OCI-M2 (cell line): ENCODE data around the gene FAM83G.

Experiments
- DNase-seq: peaks from one replicate; lab custom pipeline; 2025; ENCODE audit not compliant: unreplicated experiment; lab: John Stamatoyannopoulos, UW

Gene FAM83G

DNA sequence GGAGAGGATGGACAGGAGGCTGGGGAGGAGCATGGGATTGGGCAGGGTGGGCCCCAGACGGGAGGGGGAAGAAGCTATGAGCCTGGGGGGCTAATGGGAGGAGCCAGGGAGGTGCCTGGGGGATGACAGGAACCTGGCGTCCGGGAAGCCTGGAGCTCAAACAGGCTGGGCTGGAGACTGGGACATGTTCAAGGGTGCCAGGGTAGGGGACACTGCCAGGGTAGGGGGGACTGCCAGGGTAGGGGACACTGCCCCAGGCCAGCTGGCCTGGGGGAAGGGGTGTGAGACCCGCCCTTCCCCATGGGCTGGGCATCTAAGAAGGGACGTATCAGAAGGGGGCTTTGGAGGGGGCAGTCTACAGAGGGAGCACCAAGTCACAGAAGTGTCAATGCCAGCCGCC lies 7.0 kb upstream of the FAM83G start:
- DNase-seq, result no peak

DNA sequence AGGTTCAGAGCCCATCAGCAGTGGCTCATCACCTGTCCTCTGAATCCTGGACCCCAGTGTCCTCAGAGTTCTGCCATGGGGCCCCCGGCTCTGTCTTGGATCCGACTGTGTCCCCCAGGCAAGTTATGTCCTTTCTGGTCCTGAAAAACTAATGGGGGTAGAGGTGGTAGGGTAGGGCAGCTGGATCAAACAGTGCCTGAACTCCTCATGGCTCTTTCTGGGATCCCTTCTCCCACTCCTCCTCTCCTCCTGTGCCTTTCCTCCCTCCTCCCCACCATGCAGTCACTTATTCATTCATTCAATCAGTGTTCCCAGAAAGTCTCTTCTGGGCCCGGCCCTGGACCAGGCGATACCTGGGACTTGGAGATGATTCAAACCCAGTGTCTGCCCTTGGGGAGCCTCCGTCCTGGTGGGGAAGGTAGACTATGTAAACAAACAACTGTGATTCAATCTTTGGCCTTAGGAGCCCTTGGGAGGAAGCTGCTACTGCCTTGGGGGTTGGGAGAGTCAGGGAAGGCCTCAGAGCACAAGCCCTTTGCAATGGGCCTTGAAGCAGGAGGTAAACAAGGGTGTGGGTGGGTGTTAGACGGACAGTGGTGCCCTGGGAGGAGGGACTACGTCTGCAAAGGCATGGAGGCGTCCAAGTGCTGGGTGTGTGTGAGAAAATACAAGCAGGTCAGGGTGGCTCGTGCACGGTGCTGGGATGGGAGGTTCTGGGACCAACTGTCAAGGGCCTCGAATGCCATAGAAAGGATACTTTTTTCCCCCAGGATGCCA lies 6.4 kb upstream of the FAM83G start:
- no peak for DNase-seq

- no peak for DNase-seq
Observed at GRCh38 chr17:19009970-19010369, 5.4 kb upstream of the FAM83G start.

DNA sequence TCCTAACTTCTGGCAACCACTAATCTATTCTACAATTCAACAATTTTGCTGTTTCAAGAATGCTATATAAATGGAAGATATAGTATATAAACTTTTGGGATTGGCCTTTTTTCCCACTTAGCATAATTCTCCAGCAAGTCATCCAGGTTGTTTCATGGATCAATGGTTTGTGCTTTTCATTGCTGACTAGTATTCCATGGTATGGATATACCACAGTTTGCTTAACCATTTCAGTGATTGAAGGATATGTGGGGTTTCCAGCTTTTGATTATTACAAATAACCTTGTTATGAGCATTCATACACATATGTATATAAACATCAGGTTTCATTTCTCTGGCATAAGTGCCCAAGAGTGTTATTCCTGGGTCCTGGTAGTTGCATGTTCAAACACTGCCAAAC lies 2.1 kb upstream of the FAM83G start:
- no peak for DNase-seq

GRCh38 chr17:19005789-19006430 lies 1.3 kb upstream of the FAM83G start:
- no peak for DNase-seq

GRCh38 chr17:19005137-19005773 lies 691 bp upstream of the FAM83G start:
- DNase-seq, result no peak

DNA sequence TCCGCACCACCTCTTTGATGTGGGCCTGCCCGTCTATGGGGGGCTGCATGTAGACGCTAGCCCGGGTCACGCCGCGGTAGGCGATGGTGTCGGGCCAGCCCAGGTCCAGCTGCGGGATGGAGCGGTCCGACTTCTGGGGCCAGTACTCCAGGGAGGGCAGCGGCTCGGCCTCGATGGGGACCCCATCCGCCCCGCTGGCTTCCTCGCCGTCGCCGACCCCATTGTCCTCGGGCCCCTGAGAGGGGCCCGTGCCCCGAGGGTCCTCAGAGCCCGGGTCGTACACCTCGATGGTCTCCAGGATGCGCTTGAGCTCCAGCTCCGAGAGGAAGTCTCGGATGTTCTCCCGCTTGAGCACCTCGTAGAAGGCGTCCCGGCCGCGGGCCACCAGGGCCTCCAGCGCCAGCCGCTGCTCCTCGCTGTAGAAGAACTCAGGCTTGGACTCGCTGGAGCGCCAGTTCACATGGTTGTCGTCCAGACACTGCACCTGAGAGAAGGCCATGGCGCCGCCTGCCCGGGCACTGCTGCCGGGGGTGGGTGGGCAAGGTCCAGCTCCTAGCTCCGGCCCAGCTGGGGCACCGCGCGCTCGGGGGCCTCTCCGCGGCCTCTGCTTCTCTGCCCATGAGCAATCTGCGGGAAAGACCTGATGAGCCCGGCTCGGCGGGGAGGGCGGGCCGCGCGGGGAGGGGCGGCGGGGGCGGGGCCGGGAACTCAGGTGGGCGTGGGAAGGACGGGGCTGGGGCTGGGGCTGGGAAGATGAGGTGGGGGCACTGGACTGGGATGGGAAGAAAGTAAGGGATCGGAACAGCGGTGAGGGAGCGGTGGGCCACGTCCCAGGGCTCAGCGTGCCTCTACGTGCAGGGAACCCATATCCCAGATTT lies 782 bp downstream of the FAM83G start:
- DNase-seq, result no peak

DNA sequence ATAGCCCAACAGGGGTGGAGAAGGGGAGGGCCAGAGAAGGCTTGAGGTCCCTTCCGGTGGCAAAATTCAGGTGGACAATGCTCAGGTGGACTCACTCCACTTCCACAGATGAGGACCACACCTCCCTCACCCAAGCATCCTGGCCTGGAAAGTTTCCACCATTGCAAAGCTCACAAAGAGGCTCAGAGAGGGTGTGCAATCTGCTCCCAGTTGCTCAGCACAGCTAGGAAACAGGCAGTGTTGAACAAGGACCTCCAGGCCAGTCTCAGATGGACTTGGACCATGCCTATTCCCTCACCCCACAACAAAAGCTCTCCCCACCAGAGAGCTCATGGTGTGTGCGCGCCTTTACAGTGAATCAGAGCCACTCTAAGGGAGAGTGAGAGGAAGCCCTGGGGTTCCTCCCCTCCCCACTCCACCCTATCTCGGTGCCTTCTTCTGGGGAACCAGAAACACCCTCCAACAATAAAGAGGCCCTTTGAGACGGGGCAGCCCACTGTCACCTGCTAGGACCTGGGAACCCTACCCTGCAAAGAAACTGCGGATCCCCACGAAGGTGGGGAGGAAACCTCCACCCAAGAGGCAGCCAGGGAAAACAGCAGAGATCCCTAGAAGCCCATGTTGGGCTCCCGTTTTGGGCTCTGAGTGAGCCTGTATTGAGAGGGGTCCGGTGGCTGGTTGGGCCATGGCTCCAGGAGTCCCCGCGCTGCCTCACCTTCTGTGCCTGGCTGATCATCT lies 1.6 kb downstream of the FAM83G start:
- DNase-seq, result no peak

- no peak for DNase-seq
Observed at GRCh38 chr17:19001907-19002590, 2.5 kb downstream of the FAM83G start.

GRCh38 chr17:19000531-19001325 lies 3.8 kb downstream of the FAM83G start:
- DNase-seq, result no peak

DNA sequence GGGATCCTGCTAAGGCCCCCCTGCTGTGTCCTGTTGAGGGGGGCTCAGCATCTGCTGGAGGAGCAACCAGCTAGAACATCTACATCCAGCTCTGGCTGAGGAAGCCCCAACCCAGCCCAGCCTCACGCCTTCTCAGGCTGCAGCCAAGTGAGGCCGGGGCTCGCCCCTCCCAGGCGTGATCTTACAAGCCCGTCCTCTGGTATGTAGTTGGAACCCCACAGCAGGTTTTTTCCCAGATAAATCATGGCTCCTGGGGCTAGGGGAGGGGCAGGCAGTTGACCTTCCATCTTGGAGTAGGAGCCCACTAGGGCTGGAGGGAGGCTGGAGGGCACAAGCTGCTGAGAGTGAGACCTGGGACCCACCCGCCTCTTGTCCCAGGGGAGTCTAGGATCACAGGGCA lies 4.7 kb downstream of the FAM83G start:
- no peak for DNase-seq

DNA sequence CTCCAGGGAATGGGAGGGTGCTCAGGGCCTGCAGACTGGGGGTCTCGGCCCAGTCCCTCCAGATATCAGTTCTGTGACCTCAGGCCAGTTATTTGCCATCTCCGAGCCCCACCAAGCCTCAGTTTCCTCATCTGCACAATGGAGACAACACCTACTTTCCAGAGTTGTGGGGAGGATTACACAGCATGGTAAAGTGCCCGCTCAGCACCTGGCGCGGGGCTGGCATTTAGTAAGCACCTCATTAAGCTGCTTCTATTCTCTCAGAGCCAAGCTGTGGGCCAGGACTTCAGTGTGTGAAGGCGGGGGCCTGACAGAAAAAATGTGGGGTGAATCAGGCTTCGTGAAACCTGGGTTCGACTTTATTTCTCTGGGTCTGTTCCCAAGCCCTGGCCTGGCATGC lies 5.2 kb downstream of the FAM83G start:
- no peak for DNase-seq

DNA sequence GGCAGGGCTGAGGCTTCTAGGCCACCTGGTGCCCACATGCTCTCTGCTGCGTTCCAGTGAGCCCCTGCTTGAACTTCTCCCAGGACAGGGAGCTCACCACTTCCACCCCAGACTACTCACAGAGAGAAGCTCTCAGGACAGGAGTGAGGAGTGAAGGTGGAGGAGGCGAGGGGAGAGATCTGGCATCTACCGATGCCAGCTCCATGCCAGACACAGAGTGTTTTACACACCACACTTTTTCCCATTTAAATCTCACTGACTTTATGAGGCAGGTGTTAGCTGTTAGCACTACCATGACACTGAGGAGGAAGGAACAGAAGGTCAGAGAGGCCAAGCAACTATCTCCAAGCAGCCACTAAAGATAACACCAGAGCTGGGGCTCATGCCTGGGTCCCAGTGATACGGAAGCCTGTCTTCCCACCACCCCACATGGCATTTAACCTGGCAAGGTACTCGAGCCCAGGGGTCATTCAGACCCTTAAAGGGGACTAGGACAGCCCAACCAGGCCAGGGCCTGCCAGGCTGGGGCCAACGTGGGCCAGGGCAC lies 6.8 kb downstream of the FAM83G start:
- DNase-seq, result no peak

- DNase-seq, result no peak
Observed at GRCh38 chr17:18996458-18996857, 8.1 kb downstream of the FAM83G start.

DNA sequence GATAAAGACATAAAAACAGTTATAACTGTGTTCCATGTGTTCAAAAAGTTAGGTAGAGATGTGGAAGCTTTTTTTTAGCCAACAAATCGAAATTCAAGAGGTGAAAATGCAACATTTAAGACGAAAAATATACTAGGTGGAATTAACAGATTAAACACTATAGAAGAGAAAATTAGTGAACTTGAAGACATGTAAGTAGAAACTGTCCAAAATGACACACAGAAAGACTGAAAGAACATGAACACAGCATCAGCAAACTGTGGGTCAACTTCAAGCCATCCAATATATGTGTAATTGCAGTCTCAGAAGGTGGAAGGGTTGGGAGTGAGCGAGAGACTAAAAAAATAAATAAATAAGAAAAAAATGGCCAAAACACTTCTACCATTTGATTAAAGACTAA lies 9.3 kb downstream of the FAM83G start:
- no peak for DNase-seq

DNA sequence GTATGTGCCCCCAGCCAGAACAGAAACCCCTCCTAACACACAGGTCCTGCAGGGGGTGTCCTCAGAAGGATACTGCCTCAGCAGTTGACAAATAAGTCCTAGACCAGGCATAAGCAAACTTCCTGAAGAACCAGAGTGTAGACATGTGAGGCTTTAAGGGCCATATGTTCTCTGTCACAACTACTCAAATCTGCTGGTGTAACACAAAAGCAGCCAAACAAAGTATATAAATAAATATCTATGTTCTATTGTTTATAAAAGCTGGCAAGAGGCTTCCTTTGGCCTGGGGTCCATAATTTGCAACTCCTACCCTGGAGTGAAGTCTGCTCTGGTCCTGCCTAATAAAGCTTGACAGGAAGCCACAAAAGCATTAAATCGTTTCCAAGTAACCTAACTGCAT lies 9.9 kb downstream of the FAM83G start:
- no peak for DNase-seq

DNA sequence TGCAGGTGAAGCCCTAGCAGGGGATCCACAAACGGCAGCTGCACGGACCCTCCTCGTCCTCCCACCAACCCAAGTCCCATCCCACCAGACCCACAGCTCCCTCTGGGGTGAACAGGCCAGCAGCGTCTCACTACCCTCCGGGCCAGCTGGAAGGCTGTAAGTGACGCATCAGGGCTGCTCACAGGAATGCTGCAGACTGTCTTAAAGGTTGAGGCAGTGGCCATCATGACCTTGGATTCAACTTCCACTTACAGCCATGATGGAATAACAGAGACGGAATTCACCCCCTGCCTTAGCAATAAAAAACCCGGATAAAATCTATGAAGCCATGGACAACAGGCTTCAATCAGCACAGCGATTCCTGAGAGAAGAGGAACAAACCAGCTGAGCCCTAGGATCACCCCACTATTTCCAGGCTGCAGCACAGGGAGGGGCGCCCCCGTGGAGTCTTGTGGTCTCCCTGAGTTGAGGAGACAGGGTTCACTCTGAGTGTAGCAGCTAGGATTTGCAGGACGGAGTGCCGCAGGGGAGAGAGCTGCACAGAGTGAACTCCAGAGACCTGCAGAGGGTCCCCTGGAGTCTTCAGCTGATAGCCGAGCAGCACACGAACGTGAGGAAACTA lies 10.5 kb downstream of the FAM83G start:
- no peak for DNase-seq

GRCh38 chr17:18992454-18993130 lies 12.0 kb downstream of the FAM83G start:
- DNase-seq, result no peak
